ENCODE results near the gene SERGEF. TPM values are rescaled to one million over a fixed set of nuclear protein-coding genes. Genes with fewer than 3 reads are reported as not detected.

Gene SERGEF
- total and polyA plus RNA-seq, 2 of the 13 experiments (the other 11 are each of a cell fraction or from before 2014, with no cell fraction given), result 54.5 to 114 TPM

DNA sequence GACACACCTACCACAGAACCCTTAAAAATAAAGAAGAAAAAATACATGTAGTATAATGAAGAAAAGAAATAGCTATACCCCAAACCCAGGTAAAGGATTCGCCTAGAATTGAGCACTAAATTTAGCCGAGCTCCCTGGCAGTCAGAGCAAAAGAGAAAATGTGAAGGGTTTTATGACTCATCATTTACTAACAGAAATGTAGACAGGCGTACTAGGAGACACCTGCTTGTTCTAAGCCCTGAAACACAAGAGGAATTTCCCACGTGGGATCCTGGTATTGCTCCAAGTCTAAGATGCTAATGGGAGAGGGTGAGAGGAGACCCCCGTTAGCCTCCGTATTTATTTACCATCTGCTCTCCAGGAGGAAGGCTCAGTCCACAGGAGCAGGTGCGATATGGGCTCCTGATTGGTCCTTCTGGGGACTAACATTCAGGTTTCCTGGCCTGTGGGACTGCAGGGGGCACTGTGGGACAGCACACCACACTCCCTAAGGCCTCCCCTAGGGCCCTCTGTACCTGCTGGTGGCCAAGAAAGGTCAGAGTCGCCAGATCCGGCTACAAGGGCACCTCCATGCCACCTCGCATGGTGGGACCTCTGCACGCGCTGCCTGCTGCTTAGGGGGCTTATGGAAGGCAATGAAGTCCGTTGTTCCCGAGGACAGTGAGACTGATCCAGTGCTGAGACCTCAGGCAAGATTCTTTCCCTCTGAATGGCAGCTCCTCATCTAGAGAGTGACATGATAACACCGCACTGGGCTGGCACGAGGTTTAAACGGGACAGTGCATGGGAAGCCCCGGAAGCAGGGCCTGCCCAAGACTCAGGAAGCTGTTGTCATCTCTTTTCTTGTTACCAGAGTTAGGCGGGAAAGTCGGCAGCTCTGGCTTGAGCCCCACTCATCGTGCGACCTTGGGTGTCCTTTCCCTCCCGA is 252.5 kb downstream of the SERGEF start (continued):
- TF ChIP-seq GTF3A (CRISPR knock-in tag; conservative IDR thresholded peaks at IDR 0.05) (no peak), ZKSCAN5 (CRISPR knock-in tag; IDR thresholded peaks at IDR 0.05) (no peak), BORCS8-MEF2B (CRISPR knock-in tag; IDR thresholded peaks at IDR 0.05) (peak; percentile 70), NFE2L2 (IDR thresholded peaks at IDR 0.05; ENCODE audit: low read length) (peak; percentile 32; the same call in 1 of the 2 replicates), KDM5B (CRISPR knock-in tag; IDR thresholded peaks at IDR 0.05; ENCODE audit: borderline replicate concordance) (no peak), GFI1 (CRISPR knock-in tag; IDR thresholded peaks at IDR 0.05; ENCODE audit: borderline replicate concordance) (no peak), ZNF556 (CRISPR knock-in tag; IDR thresholded peaks at IDR 0.05; ENCODE audit: borderline replicate concordance) (no peak), TP53 (CRISPR knock-in tag; conservative IDR thresholded peaks at IDR 0.05) (no peak), FOXC1 (CRISPR knock-in tag; IDR thresholded peaks at IDR 0.05; ENCODE audit: borderline replicate concordance) (peak; percentile 59; the same call in 1 of the 2 replicates), ZNF616 (CRISPR knock-in tag; IDR thresholded peaks at IDR 0.05; ENCODE audit: low read depth) (no peak), ARNT (IDR thresholded peaks at IDR 0.05) (no peak), HNF4G (IDR thresholded peaks at IDR 0.05; ENCODE audit: borderline replicate concordance, low read depth, low read length) (no peak), HNF4G (CRISPR knock-in tag; IDR thresholded peaks at IDR 0.05; ENCODE audit: borderline replicate concordance, low read depth) (no peak), U2AF1 (optimal IDR thresholded peaks at IDR 0.05; ENCODE audit: low read depth, low read length) (no peak), HOXA7 (CRISPR knock-in tag; IDR thresholded peaks at IDR 0.05) (no peak), HNRNPK (IDR thresholded peaks at IDR 0.05; ENCODE audit: low read depth, low read length, poor library complexity, severe bottlenecking) (no peak), MEIS2 (CRISPR knock-in tag; IDR thresholded peaks at IDR 0.05) (no peak), CREB1 (IDR thresholded peaks at IDR 0.05) (no peak), CREB1 (CRISPR knock-in tag; IDR thresholded peaks at IDR 0.05) (no peak), SOX13 (IDR thresholded peaks at IDR 0.05) (no peak), SOX13 (CRISPR knock-in tag; conservative IDR thresholded peaks at IDR 0.05 in 1 of 2, IDR thresholded peaks at IDR 0.05 in 1 of 2) (no peak), MBNL3 (CRISPR knock-in tag; conservative IDR thresholded peaks at IDR 0.05) (no peak), THYN1 (CRISPR knock-in tag; IDR thresholded peaks at IDR 0.05; ENCODE audit: borderline replicate concordance, low read depth) (no peak), ZNF180 (CRISPR knock-in tag; IDR thresholded peaks at IDR 0.05; ENCODE audit: borderline replicate concordance, low read depth) (no peak), ZNF570 (CRISPR knock-in tag; IDR thresholded peaks at IDR 0.05; ENCODE audit: borderline replicate concordance) (no peak), PAX8 (CRISPR knock-in tag; IDR thresholded peaks at IDR 0.05; ENCODE audit: borderline replicate concordance) (no peak), KAT2B (IDR thresholded peaks at IDR 0.05; ENCODE audit: borderline replicate concordance, low read depth, low read length) (no peak), POLR2A (IDR thresholded peaks at IDR 0.05; ENCODE audit: insufficient read depth in 1 of 2, low read depth in 2 of 2, low read length in 2 of 2) (no peak)
- TF ChIP-seq, protein P1, sequence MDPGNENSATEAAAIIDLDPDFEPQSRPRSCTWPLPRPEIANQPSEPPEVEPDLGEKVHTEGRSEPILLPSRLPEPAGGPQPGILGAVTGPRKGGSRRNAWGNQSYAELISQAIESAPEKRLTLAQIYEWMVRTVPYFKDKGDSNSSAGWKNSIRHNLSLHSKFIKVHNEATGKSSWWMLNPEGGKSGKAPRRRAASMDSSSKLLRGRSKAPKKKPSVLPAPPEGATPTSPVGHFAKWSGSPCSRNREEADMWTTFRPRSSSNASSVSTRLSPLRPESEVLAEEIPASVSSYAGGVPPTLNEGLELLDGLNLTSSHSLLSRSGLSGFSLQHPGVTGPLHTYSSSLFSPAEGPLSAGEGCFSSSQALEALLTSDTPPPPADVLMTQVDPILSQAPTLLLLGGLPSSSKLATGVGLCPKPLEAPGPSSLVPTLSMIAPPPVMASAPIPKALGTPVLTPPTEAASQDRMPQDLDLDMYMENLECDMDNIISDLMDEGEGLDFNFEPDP (CRISPR knock-in tag; conservative IDR thresholded peaks at IDR 0.05), result no peak
- TF ChIP-seq, protein P2, sequence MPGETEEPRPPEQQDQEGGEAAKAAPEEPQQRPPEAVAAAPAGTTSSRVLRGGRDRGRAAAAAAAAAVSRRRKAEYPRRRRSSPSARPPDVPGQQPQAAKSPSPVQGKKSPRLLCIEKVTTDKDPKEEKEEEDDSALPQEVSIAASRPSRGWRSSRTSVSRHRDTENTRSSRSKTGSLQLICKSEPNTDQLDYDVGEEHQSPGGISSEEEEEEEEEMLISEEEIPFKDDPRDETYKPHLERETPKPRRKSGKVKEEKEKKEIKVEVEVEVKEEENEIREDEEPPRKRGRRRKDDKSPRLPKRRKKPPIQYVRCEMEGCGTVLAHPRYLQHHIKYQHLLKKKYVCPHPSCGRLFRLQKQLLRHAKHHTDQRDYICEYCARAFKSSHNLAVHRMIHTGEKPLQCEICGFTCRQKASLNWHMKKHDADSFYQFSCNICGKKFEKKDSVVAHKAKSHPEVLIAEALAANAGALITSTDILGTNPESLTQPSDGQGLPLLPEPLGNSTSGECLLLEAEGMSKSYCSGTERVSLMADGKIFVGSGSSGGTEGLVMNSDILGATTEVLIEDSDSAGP (CRISPR knock-in tag; IDR thresholded peaks at IDR 0.05; ENCODE audit: borderline replicate concordance), result peak; percentile 52; the same call in 1 of the 2 replicates
